Measurements from ENCODE around the gene DUSP8.

The DUSP8 gene

DNA sequence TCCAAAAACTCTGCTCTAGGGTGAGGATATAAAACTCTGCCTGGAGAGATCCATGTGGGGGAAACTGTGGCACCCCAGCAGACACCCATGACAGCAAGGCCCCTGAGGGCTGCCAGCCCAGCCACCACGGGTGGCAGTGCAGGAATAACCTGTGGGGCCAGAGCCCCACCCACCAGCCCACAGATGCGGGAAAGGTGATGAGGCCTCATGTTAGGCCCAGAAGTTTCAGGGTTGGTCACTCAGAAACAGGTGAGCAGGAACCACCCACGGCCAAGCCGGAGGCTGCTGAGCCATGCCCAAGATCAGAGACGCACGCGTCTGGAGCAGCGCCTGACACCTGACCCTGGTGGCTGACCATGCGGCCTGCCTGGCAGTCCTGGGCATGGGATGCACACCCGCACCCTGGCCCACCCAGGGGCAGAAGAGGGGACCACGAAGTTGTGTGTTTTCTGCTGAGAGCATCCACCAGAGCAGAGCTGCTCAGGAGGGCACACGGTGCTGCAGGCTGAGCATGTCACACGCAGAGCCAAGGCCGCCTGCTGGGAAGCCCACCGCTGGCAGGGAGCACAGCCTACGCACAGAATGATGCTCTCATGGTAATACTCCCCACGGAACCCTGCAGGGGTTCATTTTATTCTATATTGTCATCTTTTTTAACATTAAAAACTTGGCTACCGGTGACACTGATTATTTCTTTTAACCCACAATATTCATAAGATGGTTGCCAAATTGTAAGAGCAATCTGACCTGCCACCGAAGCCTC, 41.2 kb downstream of the DUSP8 start:
- Histone ChIP-seq H3K36me3 (ENCODE audit: control insufficient read depth, insufficient read depth, low read length) (peaks cover 6% of the 10 kb centered on the region), H3K9ac (ENCODE audit: low read length) (no peak overlapping the region), H3K27me3 (ENCODE audit: control insufficient read depth, insufficient read depth, low read length) (no peaks in the 10 kb centered on the region), H3K4me1 (ENCODE audit: control insufficient read depth, insufficient read depth, low read length) (peaks cover 38% of the 10 kb centered on the region), H3K9me3 (ENCODE audit: control insufficient read depth, low read length) (no peaks in the 10 kb centered on the region), H3K4me3 (ENCODE audit: low read length) (no peak overlapping the region)

DNA sequence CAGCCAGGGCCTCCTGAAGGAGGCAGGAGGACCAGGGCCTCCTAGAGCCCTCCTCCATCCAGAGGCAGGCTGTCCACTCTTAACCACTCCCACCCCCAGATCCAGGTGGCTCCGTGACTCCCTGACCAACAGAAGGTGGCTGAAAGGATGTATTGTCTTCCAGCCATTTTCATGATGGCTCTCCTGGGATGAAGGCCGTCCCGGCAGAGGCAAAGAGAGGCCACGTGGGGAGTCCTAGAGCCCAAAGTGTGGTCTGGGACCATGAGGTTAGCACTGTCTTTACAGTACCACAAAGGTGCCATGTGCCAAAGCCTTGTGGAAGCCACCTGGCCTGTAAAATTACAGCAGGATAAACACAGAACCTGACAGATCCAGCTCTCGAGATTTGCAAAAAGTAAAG, 42.3 kb downstream of the DUSP8 start:
- no peaks in the 10 kb centered on the region for H3K36me3 ChIP-seq (ENCODE audit: control insufficient read depth, insufficient read depth, low read length)

DNA sequence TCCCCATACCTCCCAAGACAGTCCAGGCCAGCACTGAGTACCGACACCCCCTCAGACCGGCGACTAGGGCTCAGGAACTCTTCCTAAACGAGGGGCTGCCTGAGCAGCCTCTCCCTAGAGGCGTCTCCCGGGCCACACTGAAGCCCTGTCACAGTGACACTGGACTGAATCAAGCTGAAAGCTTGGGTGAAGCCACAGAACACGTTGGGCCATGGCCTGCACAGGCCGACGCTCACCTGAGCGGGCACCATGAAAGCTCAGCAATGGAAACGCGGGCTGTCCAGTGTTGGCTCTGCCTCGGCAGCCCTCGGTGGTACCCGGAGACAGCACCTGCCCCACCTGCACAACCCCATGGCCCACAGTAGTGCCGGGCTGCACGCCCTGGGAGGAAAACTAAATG, 42.8 kb downstream of the DUSP8 start:
- H3K27me3 ChIP-seq (ENCODE audit: control insufficient read depth, insufficient read depth, low read length), result no peaks in the 10 kb centered on the region
- H3K4me1 ChIP-seq (ENCODE audit: control insufficient read depth, insufficient read depth, low read length), result peaks cover 34% of the 10 kb centered on the region
- no peak overlapping the region for H3K4me3 ChIP-seq (ENCODE audit: low read length)
- H3K9me3 ChIP-seq (ENCODE audit: control insufficient read depth, low read length), result no peaks in the 10 kb centered on the region
- no peaks in the 10 kb centered on the region for H3K36me3 ChIP-seq (ENCODE audit: control insufficient read depth, insufficient read depth, low read length)
- H3K9ac ChIP-seq (ENCODE audit: low read length), result no peak overlapping the region

More for the DNA sequence above, 42.3 kb downstream of the DUSP8 start:
- H3K4me3 ChIP-seq (ENCODE audit: low read length), result no peak overlapping the region
- no peak overlapping the region for H3K9ac ChIP-seq (ENCODE audit: low read length)
- H3K9me3 ChIP-seq (ENCODE audit: control insufficient read depth, low read length), result no peaks in the 10 kb centered on the region
- no peaks in the 10 kb centered on the region for H3K27me3 ChIP-seq (ENCODE audit: control insufficient read depth, insufficient read depth, low read length)
- peaks cover 38% of the 10 kb centered on the region for H3K4me1 ChIP-seq (ENCODE audit: control insufficient read depth, insufficient read depth, low read length)

- Histone ChIP-seq H3K9me3 (ENCODE audit: control insufficient read depth, low read length) (no peaks in the 10 kb centered on the region), H3K36me3 (ENCODE audit: control insufficient read depth, insufficient read depth, low read length) (no peaks in the 10 kb centered on the region), H3K9ac (ENCODE audit: low read length) (no peak overlapping the region), H3K27me3 (ENCODE audit: control insufficient read depth, insufficient read depth, low read length) (no peaks in the 10 kb centered on the region), H3K4me3 (ENCODE audit: low read length) (no peak overlapping the region), H3K4me1 (ENCODE audit: control insufficient read depth, insufficient read depth, low read length) (peaks cover 29% of the 10 kb centered on the region)
These were observed 43.4 kb downstream of the DUSP8 start for GRCh38 chr11:1528710-1529109.

DNA sequence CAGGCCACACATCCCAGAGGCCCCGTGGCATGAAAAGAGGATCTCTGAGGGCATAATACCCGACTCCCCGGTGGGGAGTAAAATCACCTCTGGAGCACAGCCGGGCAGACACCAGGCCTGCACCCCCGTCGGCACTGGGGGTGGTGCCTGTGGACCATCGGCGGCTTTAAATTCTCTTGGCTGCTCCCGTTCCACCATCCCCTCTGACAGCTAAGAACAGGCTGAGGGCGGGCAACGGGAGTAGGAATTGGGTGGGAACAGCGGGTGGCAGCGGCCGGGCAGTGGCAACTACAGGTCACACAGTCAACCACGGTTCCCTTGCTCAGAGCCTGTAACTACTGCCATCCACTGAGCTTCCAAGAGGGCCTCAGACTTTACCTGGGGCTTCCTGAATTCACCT, 45.3 kb downstream of the DUSP8 start:
- Histone ChIP-seq H3K9ac (ENCODE audit: low read length) (no peak overlapping the region), H3K27me3 (ENCODE audit: control insufficient read depth, insufficient read depth, low read length) (no peaks in the 10 kb centered on the region), H3K4me1 (ENCODE audit: control insufficient read depth, insufficient read depth, low read length) (peaks cover 11% of the 10 kb centered on the region), H3K36me3 (ENCODE audit: control insufficient read depth, insufficient read depth, low read length) (no peaks in the 10 kb centered on the region), H3K4me3 (ENCODE audit: low read length) (no peak overlapping the region), H3K9me3 (ENCODE audit: control insufficient read depth, low read length) (no peaks in the 10 kb centered on the region)

DNA sequence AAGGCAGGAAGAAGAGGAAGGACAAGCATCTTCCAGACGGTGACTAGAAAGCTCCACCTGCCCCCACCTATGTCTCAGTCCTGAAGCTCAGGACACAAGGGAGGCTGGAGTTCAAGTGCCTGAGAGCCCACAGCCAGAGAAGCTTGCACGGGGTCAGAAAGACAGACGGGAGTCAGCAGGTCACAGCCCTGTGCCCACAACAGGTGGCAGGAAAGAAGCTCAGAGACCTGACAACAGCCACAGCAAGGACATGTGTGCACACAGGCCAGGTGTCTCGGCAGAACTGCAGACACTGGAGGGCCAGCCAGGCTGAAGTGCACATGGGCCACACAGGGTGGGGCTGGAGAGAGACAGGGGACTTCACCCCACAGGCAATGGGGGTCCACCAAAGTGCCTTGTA, 48.3 kb downstream of the DUSP8 start:
- Histone ChIP-seq H3K9ac (ENCODE audit: low read length) (no peak overlapping the region), H3K4me1 (ENCODE audit: control insufficient read depth, insufficient read depth, low read length) (no peaks in the 10 kb centered on the region), H3K36me3 (ENCODE audit: control insufficient read depth, insufficient read depth, low read length) (no peaks in the 10 kb centered on the region), H3K27me3 (ENCODE audit: control insufficient read depth, insufficient read depth, low read length) (no peaks in the 10 kb centered on the region), H3K9me3 (ENCODE audit: control insufficient read depth, low read length) (no peaks in the 10 kb centered on the region), H3K4me3 (ENCODE audit: low read length) (no peak overlapping the region)

GRCh38 chr11:1523077-1523476, 49.0 kb downstream of the DUSP8 start:
- no peaks in the 10 kb centered on the region for H3K36me3 ChIP-seq (ENCODE audit: control insufficient read depth, insufficient read depth, low read length)
- no peak overlapping the region for H3K9ac ChIP-seq (ENCODE audit: low read length)
- no peak overlapping the region for H3K4me3 ChIP-seq (ENCODE audit: low read length)
- no peaks in the 10 kb centered on the region for H3K4me1 ChIP-seq (ENCODE audit: control insufficient read depth, insufficient read depth, low read length)
- no peaks in the 10 kb centered on the region for H3K27me3 ChIP-seq (ENCODE audit: control insufficient read depth, insufficient read depth, low read length)
- no peaks in the 10 kb centered on the region for H3K9me3 ChIP-seq (ENCODE audit: control insufficient read depth, low read length)

GRCh38 chr11:1522081-1522424, 50.0 kb downstream of the DUSP8 start:
- H3K4me1 ChIP-seq (ENCODE audit: control insufficient read depth, insufficient read depth, low read length), result no peaks in the 10 kb centered on the region

GRCh38 chr11:1521382-1522080, 50.5 kb downstream of the DUSP8 start:
- H3K9me3 ChIP-seq (ENCODE audit: control insufficient read depth, low read length), result no peaks in the 10 kb centered on the region
- H3K4me1 ChIP-seq (ENCODE audit: control insufficient read depth, insufficient read depth, low read length), result no peaks in the 10 kb centered on the region
- H3K9ac ChIP-seq (ENCODE audit: low read length), result no peak overlapping the region
- no peaks in the 10 kb centered on the region for H3K36me3 ChIP-seq (ENCODE audit: control insufficient read depth, insufficient read depth, low read length)
- no peaks in the 10 kb centered on the region for H3K27me3 ChIP-seq (ENCODE audit: control insufficient read depth, insufficient read depth, low read length)
- no peak overlapping the region for H3K4me3 ChIP-seq (ENCODE audit: low read length)

More at GRCh38 chr11:1522081-1522424, 50.0 kb downstream of the DUSP8 start:
- Histone ChIP-seq H3K9ac (ENCODE audit: low read length) (no peak overlapping the region), H3K4me3 (ENCODE audit: low read length) (no peak overlapping the region), H3K27me3 (ENCODE audit: control insufficient read depth, insufficient read depth, low read length) (no peaks in the 10 kb centered on the region), H3K9me3 (ENCODE audit: control insufficient read depth, low read length) (no peaks in the 10 kb centered on the region), H3K36me3 (ENCODE audit: control insufficient read depth, insufficient read depth, low read length) (no peaks in the 10 kb centered on the region)

GRCh38 chr11:1520663-1521267, 51.3 kb downstream of the DUSP8 start:
- Histone ChIP-seq H3K36me3 (ENCODE audit: control insufficient read depth, insufficient read depth, low read length) (no peaks in the 10 kb centered on the region), H3K9ac (ENCODE audit: low read length) (no peak overlapping the region), H3K27me3 (ENCODE audit: control insufficient read depth, insufficient read depth, low read length) (no peaks in the 10 kb centered on the region), H3K4me1 (ENCODE audit: control insufficient read depth, insufficient read depth, low read length) (peaks cover 2% of the 10 kb centered on the region), H3K9me3 (ENCODE audit: control insufficient read depth, low read length) (no peaks in the 10 kb centered on the region), H3K4me3 (ENCODE audit: low read length) (no peak overlapping the region)

DNA sequence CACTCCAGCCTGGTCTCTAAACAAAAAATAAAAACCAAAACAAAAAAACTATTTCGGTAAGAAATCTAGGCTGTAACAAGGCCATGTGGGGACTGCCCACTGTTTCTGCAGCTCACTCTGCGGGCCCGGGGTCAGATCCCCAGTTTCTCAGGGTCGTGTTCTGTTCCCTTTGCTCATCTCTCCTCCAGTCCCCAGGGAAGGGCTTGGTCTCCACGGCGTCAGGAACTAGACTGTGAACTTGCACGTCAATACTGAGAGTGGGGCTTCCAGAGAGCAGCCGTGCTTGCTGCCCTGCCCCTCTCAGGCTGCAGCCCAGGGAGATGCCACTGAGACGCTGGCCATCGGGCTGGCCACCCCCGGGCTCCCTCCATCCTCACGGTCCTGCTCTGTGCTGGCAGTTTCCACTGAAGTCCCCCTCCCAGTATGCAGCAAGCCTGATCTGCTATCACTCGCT, 51.8 kb downstream of the DUSP8 start:
- Histone ChIP-seq H3K27me3 (ENCODE audit: control insufficient read depth, insufficient read depth, low read length) (no peaks in the 10 kb centered on the region), H3K36me3 (ENCODE audit: control insufficient read depth, insufficient read depth, low read length) (no peaks in the 10 kb centered on the region), H3K9ac (ENCODE audit: low read length) (no peak overlapping the region), H3K9me3 (ENCODE audit: control insufficient read depth, low read length) (no peaks in the 10 kb centered on the region), H3K4me3 (ENCODE audit: low read length) (no peak overlapping the region), H3K4me1 (ENCODE audit: control insufficient read depth, insufficient read depth, low read length) (peaks cover 7% of the 10 kb centered on the region)
